HG02571 (cell line): ENCODE measurements around the gene MYH7.
"Not testable (repeated sequence)": the region's sequence is repeated elsewhere in the genome, so short reads cannot be mapped to it uniquely, and the experiment has no call there.

Experiments used
- ATAC-seq: cut with Tn5 transposase; IDR thresholded peaks from one replicate; pipeline ENCODE4 v1.9.1; 2021; ENCODE audit warnings: mild to moderate bottlenecking, moderate library complexity; ENCODE audit not compliant: unreplicated experiment

Gene MYH7

GRCh38 chr14:23435543-23436326 is at the start of gene MYH7:
Gene MYH7, minus strand, starts transcription at chr14:23435660. Its CDS starts 1,928 bp downstream, at chr14:23433732.
- no peak for ATAC-seq

GRCh38 chr14:23483236-23483854 is 47.9 kb upstream of the MYH7 start:
- ATAC-seq: no peak

- no peak for ATAC-seq
These were observed 47.3 kb upstream of the MYH7 start for GRCh38 chr14:23482823-23483148.

GRCh38 chr14:23481979-23482822 is 46.7 kb upstream of the MYH7 start:
- ATAC-seq: no peak

- no peak for ATAC-seq
These were observed 46.0 kb upstream of the MYH7 start for GRCh38 chr14:23481362-23481970.

GRCh38 chr14:23478109-23478759 is 42.8 kb upstream of the MYH7 start:
- no peak for ATAC-seq

GRCh38 chr14:23470947-23471346 is 35.5 kb upstream of the MYH7 start:
- no peak for ATAC-seq

- no peak for ATAC-seq
These were observed 34.5 kb upstream of the MYH7 start for GRCh38 chr14:23469906-23470403.

- peak; percentile 97 for ATAC-seq
These were observed 33.9 kb upstream of the MYH7 start, which contains the start of gene NGDN for GRCh38 chr14:23469127-23469905. Gene NGDN, plus strand, starts transcription at chr14:23469703. Its CDS starts 13 bp downstream, at chr14:23469716.

- ATAC-seq: no peak
These were observed 33.3 kb upstream of the MYH7 start for GRCh38 chr14:23468704-23469126.

GRCh38 chr14:23465261-23465660 is 29.8 kb upstream of the MYH7 start:
- no peak for ATAC-seq

- no peak for ATAC-seq
These were observed 29.2 kb upstream of the MYH7 start for GRCh38 chr14:23464700-23465099.

- ATAC-seq: no peak
These were observed 25.5 kb upstream of the MYH7 start for GRCh38 chr14:23460960-23461359.

- ATAC-seq: no peak
These were observed 22.4 kb upstream of the MYH7 start for GRCh38 chr14:23457587-23458445.

- ATAC-seq: not testable (repeated sequence)
These were observed 21.6 kb upstream of the MYH7 start for GRCh38 chr14:23456883-23457586.

- ATAC-seq: no peak
These were observed 19.0 kb upstream of the MYH7 start for GRCh38 chr14:23454445-23454856.

- no peak for ATAC-seq
These were observed 16.8 kb upstream of the MYH7 start for GRCh38 chr14:23452237-23452636.

GRCh38 chr14:23450379-23450778 is 14.9 kb upstream of the MYH7 start:
- no peak for ATAC-seq
